ENCODE measurements around the gene DNAJC10. TPM values are rescaled to one million over a fixed set of nuclear protein-coding genes. Genes with fewer than 3 reads are reported as not detected.

The DNAJC10 gene
- total RNA-seq, 2 experiments from 2014 or later: 40.7 to 42.2 TPM

- intact Hi-C loops (cut with micrococcal nuclease): no loop called here
- Mint-ChIP-seq H3K36me3 (ENCODE audit: low read depth) (peaks cover 2% of the 10 kb centered on the region), H3K27ac (no peak overlapping the region)
Measured at GRCh38 chr2:182713601-182714000, 2.5 kb upstream of the DNAJC10 start.

DNA sequence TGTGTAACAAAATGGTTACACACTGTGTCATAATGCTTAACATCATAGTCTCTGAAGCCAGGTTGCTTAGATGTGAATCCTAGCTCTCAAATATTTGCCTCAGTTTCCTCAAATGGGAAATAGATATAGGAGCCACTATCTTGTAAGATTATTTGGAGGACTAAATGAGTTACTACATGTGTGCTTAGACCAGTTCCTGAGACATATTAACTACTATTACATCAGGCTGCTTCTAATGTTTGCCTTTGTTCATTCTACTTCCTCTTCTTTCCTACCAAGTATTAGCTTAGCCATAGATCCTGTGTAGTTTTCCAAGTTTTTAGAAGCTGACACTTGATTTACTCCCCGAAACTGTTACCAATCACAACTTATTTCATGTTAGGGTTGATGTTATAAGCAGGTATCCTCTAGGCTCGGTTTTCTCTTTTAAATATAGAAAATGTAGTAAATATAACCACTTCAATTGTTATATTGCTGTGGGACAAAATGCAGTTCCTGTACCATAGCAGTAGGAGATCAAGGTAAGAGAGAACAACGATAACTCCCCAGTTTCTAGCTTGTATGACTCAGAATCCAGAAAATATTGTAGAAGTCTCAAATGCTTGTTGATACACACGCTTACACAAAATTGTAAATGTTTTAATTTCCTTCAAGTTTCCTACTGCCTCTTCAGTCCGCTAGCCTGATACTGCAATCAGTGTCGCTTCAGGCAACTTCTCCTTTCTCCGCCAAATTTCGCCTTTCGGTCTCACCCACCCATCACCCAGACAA lies 751 bp upstream of the DNAJC10 start:
- ChIA-PET CTCF (interaction anchor here (0.8 to 2.0 kb wide), 5 partner anchors 10 to 530 kb away, joined by 3 to 6 read pairs (median 4); no protein-coding TSS in a partner anchor), POLR2A (interaction anchor here (0.9 to 1.0 kb wide), 2 partner anchors 8 to 10 kb away, joined by 3 to 4 read pairs; no protein-coding TSS in a partner anchor)
- peak; percentile 34 for ATAC-seq

More at GRCh38 chr2:182713601-182714000, 2.5 kb upstream of the DNAJC10 start:
- no peak for ATAC-seq
- Mint-ChIP-seq H3K9me3 (no peaks in the 10 kb centered on the region), H3K4me1 (ENCODE audit: low read depth) (peaks cover 10% of the 10 kb centered on the region), H3K4me3 (no peak overlapping the region), H3K27me3 (peaks cover 11% of the 10 kb centered on the region)
- TF ChIP-seq, protein P1, sequence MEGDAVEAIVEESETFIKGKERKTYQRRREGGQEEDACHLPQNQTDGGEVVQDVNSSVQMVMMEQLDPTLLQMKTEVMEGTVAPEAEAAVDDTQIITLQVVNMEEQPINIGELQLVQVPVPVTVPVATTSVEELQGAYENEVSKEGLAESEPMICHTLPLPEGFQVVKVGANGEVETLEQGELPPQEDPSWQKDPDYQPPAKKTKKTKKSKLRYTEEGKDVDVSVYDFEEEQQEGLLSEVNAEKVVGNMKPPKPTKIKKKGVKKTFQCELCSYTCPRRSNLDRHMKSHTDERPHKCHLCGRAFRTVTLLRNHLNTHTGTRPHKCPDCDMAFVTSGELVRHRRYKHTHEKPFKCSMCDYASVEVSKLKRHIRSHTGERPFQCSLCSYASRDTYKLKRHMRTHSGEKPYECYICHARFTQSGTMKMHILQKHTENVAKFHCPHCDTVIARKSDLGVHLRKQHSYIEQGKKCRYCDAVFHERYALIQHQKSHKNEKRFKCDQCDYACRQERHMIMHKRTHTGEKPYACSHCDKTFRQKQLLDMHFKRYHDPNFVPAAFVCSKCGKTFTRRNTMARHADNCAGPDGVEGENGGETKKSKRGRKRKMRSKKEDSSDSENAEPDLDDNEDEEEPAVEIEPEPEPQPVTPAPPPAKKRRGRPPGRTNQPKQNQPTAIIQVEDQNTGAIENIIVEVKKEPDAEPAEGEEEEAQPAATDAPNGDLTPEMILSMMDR (IDR thresholded peaks at IDR 0.05): no peak
- ChIA-PET POLR2A (no interaction called here), CTCF (no interaction called here)
- DNase-seq: no peak

DNA sequence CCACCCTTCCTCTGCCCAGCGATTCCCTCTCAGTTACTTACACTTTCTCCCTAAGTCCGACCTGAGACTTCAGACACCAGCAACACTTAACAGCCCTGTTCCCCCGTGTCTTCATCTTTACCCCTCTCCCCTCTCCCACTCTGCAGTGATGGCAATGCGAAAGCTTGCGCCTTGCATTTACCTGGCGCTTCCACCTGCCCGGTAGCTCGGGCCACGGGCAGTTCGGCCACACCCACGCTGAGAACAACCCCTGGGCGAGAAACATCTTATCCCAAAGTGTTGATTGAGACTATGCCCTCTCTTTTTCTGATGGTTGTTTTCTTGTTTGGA lies 558 bp downstream of the DNAJC10 start:
- POLR2A ChIA-PET: interaction anchor here (1.3 kb wide), 1 partner anchor 408 kb away, joined by 3 read pairs; the partner anchor contains the start of gene NUP35
- Mint-ChIP-seq H3K27me3 (no peaks in the 10 kb centered on the region), H3K9me3 (no peaks in the 10 kb centered on the region), H3K4me3 (no peak overlapping the region), H3K4me1 (ENCODE audit: low read depth) (peaks cover 12% of the 10 kb centered on the region), H3K36me3 (ENCODE audit: low read depth) (peaks cover 7% of the 10 kb centered on the region), H3K27ac (no peak overlapping the region)
- ATAC-seq (no peak), DNase-seq (peak; percentile 14)
- CTCF ChIA-PET: interaction anchor here (0.8 to 2.0 kb wide), 3 partner anchors 15 to 531 kb away, joined by 3 to 4 read pairs (median 4); no protein-coding TSS in a partner anchor
- intact Hi-C loops (cut with micrococcal nuclease): no loop called here
- TF ChIP-seq, protein P1 (IDR thresholded peaks at IDR 0.05): no peak

More for the DNA sequence above, 751 bp upstream of the DNAJC10 start:
- peak overlapping the region; percentile 35 for H3K27ac Mint-ChIP-seq
- intact Hi-C loops (cut with micrococcal nuclease): no loop called here
- H3K27me3 Mint-ChIP-seq: peaks cover 8% of the 10 kb centered on the region
- no peak for DNase-seq
- H3K9me3 Mint-ChIP-seq: no peaks in the 10 kb centered on the region
- H3K4me3 Mint-ChIP-seq: no peak overlapping the region
- H3K4me1 Mint-ChIP-seq (ENCODE audit: low read depth): peaks cover 12% of the 10 kb centered on the region
- TF ChIP-seq, protein P1 (IDR thresholded peaks at IDR 0.05): peak; percentile 15
- H3K36me3 Mint-ChIP-seq (ENCODE audit: low read depth): peaks cover 4% of the 10 kb centered on the region

GRCh38 chr2:182717416-182717815 lies 1.4 kb downstream of the DNAJC10 start:
- H3K36me3 Mint-ChIP-seq (ENCODE audit: low read depth): peaks cover 7% of the 10 kb centered on the region
- intact Hi-C loops (cut with micrococcal nuclease): no loop called here
- TF ChIP-seq, protein P1 (IDR thresholded peaks at IDR 0.05): no peak
- H3K4me1 Mint-ChIP-seq (ENCODE audit: low read depth): peaks cover 12% of the 10 kb centered on the region
- ChIA-PET POLR2A (no interaction called here), CTCF (interaction anchor here (0.8 to 1.3 kb wide), 2 partner anchors 15 to 17 kb away, joined by 3 to 4 read pairs; no protein-coding TSS in a partner anchor)
- ATAC-seq: no peak
- H3K27me3 Mint-ChIP-seq: no peaks in the 10 kb centered on the region
- no peak for DNase-seq
- no peaks in the 10 kb centered on the region for H3K9me3 Mint-ChIP-seq
- no peak overlapping the region for H3K4me3 Mint-ChIP-seq
- no peak overlapping the region for H3K27ac Mint-ChIP-seq

DNA sequence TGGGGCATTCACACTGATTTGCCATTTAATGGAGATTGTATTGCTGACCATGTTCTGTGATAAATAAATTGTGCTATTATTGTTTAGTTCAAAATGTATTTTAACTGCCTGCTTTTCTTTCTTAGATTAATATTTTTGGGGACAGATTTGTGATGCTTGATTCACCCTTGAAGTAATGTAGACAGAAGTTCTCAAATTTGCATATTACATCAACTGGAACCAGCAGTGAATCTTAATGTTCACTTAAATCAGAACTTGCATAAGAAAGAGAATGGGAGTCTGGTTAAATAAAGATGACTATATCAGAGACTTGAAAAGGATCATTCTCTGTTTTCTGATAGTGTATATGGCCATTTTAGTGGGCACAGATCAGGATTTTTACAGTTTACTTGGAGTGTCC lies 1.8 kb downstream of the DNAJC10 start:
- Mint-ChIP-seq H3K9me3 (no peaks in the 10 kb centered on the region), H3K4me1 (ENCODE audit: low read depth) (peaks cover 12% of the 10 kb centered on the region), H3K4me3 (no peak overlapping the region), H3K27me3 (no peaks in the 10 kb centered on the region), H3K27ac (no peak overlapping the region), H3K36me3 (ENCODE audit: low read depth) (peaks cover 7% of the 10 kb centered on the region)
- POLR2A ChIA-PET: no interaction called here
- intact Hi-C loops (cut with micrococcal nuclease): no loop called here
- no peak for ATAC-seq
- no peak for DNase-seq
- TF ChIP-seq, protein P1 (IDR thresholded peaks at IDR 0.05): no peak
- CTCF ChIA-PET: no interaction called here
